HUDEP-2 (cell line): ENCODE data around the gene SLC9A9.
"Not testable (repeated sequence)": the region's sequence is repeated elsewhere in the genome, so short reads cannot be mapped to it uniquely, and the experiment has no call there.

Source experiments
- DNase-seq, 76 experiments: peaks; one replicate each; lab custom pipeline; 2025; ENCODE audit not compliant: unreplicated experiment in 76 of 76; lab: John Stamatoyannopoulos, UW

SLC9A9 gene

GRCh38 chr3:143526011-143526545, 322.2 kb downstream of the SLC9A9 start:
- DNase-seq: no peak

DNA sequence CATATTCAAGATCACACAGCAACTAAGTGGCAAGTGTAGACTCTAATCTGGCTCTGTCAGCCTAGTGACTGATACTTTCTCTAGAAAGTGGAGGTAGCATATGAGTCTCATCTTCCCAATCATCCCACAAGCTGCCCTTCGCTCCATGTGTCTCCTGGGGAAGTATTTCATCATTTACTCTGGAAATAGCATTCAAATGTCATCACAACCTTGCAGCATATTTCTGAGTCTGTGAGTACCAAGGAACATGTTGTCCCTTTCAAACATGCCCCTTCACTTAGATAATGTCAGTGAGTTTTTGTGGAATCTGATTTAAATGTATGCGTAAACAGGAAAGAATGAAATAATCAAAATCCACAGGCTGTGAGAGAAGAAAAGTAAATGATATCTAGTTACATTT, 322.9 kb downstream of the SLC9A9 start:
- no peak for DNase-seq

DNA sequence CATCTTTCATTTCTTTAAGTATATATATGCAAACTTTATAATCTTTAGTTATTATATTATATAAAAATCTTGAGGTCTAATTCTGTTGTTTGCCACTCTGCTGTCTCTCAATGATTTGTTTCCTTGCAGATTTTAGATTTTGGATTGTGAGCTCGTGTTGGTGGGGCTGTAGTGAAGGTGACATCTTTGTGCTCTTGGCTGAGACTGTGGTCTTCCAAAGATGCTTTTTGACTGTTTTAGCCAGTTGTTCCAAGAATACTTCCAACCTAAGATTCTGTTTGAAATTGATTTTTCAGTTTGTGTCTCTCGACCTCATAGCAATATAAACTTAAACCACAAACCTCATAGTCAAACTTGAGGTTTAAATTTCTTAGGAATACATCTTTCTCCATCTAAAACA, 326.5 kb downstream of the SLC9A9 start:
- no peak for DNase-seq

DNA sequence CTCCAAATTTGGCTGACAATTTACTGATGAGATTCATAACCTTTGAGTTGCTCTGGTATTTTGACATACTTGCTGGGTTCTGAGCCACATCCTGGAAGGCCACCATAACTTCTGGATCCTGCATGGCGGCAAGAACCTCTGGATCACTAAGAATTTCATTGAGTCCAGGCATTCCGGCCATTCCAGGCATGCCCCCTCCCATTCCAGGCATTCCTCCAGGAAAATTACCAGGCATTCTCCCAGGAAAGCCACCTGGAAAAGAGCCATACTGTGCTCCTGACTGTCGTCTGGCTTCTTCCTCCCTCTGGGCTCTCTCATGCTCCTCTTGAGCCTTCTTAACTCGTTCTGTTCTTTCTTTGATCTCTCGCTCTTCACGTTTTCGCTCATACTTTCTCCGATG, 331.1 kb downstream of the SLC9A9 start:
- DNase-seq: not testable (repeated sequence)

- no peak for DNase-seq
Observed at GRCh38 chr3:143514874-143515273, 333.4 kb downstream of the SLC9A9 start.

GRCh38 chr3:143514109-143514508, 334.2 kb downstream of the SLC9A9 start:
- no peak for DNase-seq

DNA sequence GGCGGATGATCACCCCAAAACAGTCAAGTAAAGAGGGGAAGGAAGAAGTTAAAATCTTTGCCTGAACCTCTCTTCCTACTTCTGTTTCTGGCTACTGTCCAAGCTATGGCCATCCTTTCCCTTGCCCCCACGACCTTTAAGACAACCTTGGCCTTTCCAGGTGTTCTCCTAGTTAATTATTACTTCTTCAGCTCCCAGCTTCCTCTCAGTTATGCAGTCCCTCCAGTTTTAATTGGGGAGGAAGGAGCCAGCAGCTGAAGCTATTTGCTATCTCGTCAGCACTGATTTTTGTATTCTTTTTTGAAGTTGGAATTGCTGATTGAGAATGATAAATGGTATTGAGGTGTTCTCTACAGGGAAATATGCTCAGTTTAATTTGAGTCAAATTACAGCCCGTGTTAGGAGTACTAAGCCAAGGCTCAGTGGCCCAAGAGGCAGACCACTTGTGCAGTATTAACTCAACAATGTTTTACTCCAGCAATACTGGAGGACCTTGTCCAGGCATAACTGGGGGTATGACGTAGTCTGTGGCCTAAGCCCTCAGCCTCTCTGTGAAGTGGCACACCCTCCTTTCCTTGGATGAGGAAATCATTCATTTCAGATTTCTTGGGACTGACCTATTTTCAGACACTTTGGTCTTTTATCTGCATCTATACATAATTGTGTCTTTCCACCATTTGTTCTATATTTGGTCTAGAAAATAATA, 336.9 kb downstream of the SLC9A9 start:
- no peak for DNase-seq

DNA sequence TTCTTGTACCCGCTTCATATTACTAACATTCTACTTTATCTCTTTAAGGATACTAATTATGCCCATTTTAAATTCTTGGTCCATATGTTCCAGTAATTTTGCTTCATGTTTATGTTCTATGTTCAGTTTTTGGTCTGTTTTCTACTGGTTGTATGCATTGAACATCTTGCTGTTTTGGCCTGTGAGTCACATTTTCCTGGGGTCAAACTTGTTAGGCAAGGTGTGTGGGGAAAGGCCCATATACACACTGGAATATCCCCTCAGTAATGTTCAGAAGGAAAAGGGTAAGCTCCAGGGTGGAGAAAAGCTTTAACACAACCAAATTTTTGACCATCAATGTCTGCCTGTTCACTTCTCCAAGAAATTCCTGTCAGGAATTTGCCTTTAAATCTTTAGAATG, 337.7 kb downstream of the SLC9A9 start:
- DNase-seq: no peak

- DNase-seq: no peak
Observed at GRCh38 chr3:143507735-143508580, 340.3 kb downstream of the SLC9A9 start.

DNA sequence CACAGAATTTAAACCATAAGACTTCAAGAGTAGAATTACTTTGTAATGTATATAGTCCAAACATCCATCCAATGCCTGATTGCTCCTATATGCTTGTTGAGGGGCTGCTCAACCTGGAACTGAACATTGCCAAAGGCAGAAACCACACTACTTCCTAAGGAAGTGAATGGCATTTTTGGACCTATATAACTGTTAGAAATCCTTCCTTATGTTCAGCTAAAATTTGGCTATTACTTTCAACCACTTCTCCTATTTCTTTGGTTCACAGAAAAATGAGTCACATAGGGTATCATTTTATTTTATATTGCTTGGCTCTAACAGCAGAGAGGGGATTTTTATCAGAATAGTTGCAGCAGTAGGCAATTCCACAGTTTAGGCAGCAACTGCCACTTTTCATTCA, 342.1 kb downstream of the SLC9A9 start:
- DNase-seq: no peak

DNA sequence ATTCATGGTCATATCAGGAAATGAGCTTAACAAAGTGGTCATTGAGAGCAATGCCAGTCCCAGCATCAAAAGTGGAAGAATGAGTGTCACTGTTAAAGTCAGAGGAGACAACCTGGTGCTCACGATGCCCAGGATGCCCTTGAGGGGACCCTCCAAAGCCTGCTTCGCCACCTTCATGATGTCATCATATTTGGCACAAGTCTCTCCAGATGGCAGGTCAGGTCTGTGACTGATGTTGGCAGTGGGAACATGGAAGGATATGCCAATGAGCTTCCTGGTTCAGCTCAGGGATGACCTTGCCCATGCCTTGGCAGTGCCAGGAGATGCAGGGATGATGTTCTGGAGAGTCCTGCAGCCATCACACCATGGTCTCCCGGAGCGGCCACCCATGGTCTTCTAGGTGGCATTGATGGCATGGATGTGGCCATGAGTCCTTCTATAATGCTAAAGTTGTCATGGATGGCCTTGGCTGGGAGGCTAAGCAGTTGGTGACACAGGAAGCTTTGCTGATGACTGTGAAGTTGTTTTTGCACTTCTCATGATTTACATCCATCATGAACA, 344.9 kb downstream of the SLC9A9 start:
- DNase-seq: no peak

DNA sequence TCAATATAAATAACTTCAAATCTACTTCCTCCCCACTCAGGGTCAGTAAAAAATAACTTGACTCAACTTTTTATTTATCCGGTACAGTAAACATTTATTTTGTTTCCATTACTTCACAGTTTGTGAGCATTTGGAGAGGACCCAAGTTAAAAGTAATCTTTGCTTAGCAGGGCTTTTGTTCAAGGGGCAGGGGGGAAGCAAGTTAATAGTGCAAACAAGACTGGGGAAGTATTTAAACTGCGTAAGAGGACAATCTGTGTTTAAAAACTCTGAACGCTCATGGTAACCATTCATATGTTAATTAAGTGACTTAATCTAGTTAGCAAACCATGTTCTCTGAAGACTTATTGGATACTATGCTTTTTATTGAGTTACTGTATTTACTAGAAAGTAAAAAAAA, 346.2 kb downstream of the SLC9A9 start:
- no peak for DNase-seq

DNA sequence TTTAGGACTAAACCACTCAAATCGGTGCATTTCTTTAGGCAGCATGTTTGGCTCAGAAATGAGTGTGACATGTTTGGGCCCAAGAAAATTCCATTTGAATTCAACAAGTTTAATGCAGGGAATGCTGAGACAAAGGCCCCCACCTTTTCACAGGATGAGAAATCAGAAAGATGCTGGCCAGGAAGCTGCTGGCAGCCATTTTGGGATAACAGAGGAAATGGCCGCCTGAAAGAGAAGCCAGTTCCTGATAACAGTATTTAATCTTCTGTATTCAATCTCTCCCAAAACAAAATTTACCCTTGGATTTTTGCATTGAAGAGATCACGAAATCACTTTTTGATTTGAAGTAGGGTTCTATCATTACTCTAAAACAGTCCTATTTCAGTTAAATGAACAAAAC, 350.9 kb downstream of the SLC9A9 start:
- DNase-seq: no peak

GRCh38 chr3:143496191-143496590, 352.1 kb downstream of the SLC9A9 start:
- no peak for DNase-seq

DNA sequence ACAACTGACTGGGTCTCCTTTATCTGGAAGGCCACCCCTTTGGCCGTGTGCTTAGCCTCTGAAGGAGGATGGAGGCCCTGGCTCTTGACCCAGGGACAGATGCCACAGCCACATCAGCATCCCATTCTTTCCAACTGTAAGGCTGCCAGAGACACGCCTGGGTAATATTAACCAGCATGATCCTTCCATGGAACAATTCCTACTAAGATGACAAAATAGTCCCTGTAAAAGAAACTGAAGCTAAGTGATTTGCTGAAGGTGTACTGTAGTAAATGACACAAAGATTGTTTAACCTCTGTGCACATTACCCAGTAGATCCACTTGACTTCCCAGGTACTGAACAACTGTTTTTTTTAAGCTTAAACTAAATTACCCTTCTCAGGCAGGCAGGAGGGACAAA, 352.7 kb downstream of the SLC9A9 start:
- DNase-seq: no peak

DNA sequence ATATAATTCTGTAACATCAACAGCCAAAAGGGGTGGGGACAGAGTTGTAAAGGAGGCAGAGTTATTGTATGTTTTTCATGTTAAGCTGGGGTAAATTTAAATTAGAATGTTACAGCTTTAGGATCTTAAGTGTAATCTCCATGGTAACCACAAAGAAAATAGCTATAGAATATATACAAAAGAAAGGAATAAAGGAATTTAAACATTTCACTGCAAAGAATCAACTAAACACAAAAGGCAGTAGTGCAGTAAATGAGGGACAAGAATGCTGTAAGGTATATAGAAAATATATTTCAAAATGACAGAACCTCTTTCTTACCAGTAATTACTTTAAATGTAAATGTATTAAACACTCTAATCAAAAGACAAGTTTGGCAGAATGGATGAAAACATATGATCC, 361.7 kb downstream of the SLC9A9 start:
- no peak for DNase-seq

- DNase-seq: no peak
Observed at GRCh38 chr3:143484846-143485512, 363.3 kb downstream of the SLC9A9 start.

- DNase-seq: no peak
Observed at GRCh38 chr3:143483214-143483613, 365.1 kb downstream of the SLC9A9 start.

DNA sequence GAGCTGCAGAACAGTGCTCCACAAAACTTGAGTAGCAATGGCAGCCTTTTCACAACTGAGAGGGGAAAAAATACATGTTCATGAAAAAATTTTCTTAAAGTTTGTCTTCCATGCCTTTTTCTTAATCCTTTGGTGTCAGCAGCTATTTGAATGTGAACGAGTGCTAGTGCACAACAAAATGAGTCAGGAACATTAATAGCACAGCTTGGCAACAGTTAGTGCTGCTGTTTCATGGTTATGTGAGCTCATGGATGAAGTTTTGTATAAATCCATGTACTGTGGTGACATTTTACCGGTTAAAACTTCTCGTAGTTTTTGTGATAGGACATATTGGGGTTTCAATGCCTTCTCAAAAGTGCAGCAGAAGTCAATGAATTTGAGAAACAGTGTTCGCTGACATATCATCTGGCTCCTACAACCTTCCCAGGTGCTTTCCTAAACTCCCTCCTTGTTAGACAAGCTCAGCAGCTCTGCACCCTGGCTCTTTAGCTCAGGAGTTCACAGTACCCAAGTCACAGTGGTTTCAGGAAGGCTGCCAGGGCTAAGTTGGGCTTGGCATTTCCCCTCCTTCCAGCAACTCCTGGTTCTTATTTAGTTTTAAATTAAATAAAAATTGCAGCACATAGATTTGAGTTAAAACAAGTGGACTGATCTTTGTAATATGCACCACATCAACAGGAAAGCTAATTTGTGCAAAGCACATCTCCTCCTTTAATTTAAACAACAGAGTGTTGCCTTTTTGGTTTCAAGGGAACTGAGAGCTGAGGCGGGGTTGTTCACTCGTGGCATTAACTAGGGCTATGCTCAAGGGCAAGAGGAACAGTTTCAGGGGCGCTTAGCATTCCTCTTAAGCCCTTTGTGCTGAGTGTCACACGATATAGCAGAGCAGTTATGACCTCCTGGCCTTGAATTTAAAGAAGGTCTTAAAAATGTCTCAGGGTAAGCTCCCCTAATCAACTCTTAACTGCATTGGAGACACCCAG, 365.9 kb downstream of the SLC9A9 start:
- no peak for DNase-seq

GRCh38 chr3:143480344-143480743, 367.9 kb downstream of the SLC9A9 start:
- DNase-seq: no peak
